GM10266 (cell line): Measurements from ENCODE around the gene RASGEF1B.

ENCODE experiments used
- DNase-seq: peaks from one replicate; pipeline ENCODE4 v3.0.0; 2012; ENCODE audit errors: extremely low spot score
- TF ChIP-seq, protein P1 (sequence below): IDR thresholded peaks from 2 replicates; pipeline ENCODE4 v1.5.1; 2012; ENCODE audit warnings: mild to moderate bottlenecking, low read depth; ENCODE audit not compliant: control insufficient read depth, insufficient read depth; ENCODE audit errors: missing control alignments

RASGEF1B gene

DNA sequence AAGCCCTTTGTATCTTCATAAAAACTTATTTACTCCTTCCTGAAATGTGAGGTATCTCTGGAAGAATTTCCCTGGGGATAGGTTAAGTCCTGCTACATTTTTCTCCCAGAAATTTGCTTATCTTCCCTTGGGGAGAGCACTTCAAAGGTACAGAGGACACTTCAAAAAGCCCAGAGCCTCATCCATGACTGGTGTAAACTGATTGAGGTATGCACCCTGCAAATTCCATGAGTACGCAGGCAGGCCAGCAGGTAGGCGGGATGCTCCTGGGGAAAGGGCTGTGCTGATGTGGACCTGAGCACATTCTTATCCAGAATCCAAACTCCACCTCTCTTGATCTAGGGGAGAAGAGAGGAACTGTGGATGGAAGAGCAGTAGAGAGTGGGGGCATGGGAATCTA is 26.3 kb upstream of the RASGEF1B start:
- TF ChIP-seq, protein P1, sequence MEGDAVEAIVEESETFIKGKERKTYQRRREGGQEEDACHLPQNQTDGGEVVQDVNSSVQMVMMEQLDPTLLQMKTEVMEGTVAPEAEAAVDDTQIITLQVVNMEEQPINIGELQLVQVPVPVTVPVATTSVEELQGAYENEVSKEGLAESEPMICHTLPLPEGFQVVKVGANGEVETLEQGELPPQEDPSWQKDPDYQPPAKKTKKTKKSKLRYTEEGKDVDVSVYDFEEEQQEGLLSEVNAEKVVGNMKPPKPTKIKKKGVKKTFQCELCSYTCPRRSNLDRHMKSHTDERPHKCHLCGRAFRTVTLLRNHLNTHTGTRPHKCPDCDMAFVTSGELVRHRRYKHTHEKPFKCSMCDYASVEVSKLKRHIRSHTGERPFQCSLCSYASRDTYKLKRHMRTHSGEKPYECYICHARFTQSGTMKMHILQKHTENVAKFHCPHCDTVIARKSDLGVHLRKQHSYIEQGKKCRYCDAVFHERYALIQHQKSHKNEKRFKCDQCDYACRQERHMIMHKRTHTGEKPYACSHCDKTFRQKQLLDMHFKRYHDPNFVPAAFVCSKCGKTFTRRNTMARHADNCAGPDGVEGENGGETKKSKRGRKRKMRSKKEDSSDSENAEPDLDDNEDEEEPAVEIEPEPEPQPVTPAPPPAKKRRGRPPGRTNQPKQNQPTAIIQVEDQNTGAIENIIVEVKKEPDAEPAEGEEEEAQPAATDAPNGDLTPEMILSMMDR = no peak
- DNase-seq = no peak

DNA sequence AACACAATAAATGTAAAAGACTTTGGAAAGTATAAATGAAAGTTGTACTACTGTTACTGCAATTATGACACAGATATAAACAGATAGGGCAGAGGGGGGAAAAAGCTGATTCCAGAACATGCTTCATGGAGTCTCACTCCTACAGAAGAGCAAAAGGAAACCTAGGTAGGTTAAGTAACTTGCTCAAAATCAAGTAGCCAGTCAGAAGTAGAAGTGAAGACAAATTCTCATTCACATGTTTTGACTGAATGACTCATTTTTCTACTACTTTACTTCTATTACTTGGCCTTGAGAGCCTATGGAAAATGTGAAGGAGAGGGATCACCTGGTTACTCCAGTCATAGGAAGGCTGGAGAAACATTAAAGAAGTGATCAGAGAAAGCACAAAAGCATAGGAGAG is 23.6 kb upstream of the RASGEF1B start:
- TF ChIP-seq, protein P1 = no peak
- DNase-seq = no peak

DNA sequence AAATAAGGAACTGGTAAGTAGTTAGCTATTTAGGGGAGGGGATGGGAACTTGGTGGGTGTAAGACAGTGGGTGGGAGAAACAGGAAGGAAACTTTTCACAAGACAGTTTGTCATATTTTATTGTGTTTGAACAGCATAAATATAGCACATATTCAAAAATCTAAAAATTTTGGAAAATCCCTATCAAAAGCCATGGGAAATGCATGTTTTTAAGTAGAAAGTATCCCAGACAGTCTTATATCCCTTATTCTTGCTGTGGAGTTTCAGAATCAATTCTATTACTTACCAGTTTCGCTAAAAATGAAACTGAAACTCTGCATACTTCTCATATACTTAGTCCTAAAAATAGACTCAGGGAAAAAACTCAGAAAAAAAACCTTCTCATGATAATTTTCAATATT is 22.3 kb upstream of the RASGEF1B start:
- TF ChIP-seq, protein P1 = no peak
- DNase-seq = no peak

DNA sequence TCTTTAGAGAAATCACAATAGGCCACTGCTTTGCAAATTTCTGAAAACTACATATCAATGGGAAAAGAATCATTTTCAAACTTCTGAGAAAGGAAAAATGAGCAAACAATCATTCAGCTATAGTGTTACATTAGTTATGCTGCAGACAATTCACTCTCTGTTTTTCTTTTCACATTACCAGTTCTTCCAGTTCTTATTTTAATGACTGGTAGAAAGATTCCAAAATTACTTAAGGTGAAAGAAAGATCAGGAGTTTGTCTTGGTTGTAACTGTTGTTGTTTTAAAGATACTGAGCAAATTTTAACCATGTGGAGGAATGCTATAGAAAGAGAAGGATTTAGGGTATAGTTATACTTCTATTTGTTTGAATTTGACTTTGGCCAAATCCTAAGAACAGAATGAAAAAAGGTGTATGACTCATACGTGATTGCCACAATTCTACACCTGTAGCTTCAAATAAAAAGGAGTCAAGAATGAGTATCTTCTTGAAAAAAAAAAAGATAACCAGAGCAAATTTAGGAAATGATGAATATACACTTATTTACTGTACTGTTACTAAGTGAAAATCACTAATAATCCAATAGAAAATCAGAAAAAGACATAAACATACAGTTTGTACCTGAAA is 21.0 kb upstream of the RASGEF1B start:
- TF ChIP-seq, protein P1 = no peak
- DNase-seq = no peak

DNA sequence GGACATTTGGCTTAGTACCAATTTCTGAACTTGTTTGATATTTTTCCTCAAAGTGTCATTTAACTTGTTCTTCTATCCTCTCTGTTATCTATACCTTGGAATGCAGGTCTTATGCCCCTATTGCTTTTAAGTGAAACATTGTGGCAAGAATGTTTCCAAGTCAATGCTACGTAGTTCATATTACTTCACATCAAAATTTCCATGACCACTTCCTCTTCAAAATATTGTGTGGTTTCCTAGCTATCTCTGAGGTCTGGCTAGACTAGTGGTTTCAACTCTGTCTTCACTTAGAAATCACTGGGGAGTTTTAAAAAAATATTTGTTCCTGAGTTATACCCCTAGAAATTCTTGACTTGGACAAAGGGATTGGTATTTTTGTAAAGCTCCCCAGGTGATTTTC is 20.2 kb upstream of the RASGEF1B start:
- TF ChIP-seq, protein P1 = no peak
- DNase-seq = no peak

DNA sequence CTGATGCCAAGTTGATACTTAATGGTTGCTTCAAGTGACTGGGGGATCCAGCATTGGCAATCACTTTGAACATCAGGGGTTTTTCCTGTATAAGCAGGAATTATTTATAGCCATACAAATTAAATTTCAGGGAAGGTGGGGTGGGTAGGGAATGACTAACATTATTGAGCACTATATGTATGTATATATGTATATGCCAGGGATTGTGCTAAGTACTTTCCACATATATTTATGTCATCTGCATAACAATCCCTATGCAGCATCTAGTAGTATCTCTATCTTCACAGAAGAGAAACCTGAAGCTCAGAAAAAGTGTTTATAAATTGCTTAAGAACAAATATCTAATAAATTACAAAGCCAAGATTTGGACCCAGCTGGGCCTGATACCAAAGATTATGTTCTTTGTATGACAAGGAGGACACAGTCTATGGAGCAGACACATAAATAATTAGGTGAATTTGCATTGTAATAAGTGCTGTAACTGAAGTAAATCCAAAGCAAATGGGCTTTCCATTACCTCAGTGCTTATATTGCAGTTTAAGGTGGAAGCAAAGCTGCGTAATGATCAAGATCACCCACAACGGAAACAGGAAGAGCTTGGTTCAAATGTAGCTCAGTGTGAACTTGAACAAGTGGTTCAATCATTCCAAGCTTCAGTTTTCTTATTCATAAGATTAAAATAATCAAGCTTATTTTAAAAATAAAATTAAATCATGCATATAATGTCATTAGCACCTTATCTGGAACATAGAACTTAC is 18.9 kb upstream of the RASGEF1B start:
- TF ChIP-seq, protein P1 = no peak
- no peak for DNase-seq

DNA sequence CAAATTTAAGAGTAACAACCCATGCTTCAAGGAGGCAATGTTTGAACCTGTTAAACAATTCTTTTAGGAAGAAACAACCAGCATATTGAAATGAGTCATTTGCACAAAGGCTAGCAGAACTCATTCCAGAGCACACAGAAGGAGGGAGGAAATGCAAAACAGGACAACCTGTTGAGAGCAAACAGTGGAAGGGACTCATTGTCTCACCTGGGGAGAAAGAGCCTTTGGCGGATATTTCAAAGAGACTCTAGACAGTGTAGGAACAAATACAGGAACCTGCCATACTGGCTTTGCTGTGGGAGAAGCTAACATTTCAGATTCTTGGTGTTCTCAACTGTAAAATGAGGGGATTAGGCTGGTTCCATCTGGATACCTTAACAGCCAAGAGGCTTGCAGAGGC is 14.8 kb upstream of the RASGEF1B start:
- no peak for DNase-seq
- TF ChIP-seq, protein P1 = no peak
